ENCODE measurements around the gene NRG3. TPM values are rescaled to one million over a fixed set of nuclear protein-coding genes. Genes with fewer than 3 reads are reported as not detected.

The NRG3 gene
- total RNA-seq, 1 donor from 2014 or later = 32.2 TPM

- no peak for TF ChIP-seq CTCF (IDR thresholded peaks at IDR 0.05; ENCODE audit: unreplicated experiment)
- H3K9me3 Mint-ChIP-seq (ENCODE audit: low read depth) = no peaks in the 10 kb centered on the region
- no peaks in the 10 kb centered on the region for H3K36me3 Mint-ChIP-seq (ENCODE audit: insufficient read depth)
- H3K4me1 Mint-ChIP-seq (ENCODE audit: low read depth) = no peaks in the 10 kb centered on the region
- H3K4me3 Mint-ChIP-seq (ENCODE audit: low read depth) = no peak overlapping the region
- no peak overlapping the region for H3K27ac Mint-ChIP-seq
- no peak for DNase-seq (ENCODE audit: low spot score, unreplicated experiment)
- H3K27me3 Mint-ChIP-seq = no peaks in the 10 kb centered on the region
Observed at GRCh38 chr10:82440775-82441174, 565.8 kb downstream of the NRG3 start.

- no peak for DNase-seq (ENCODE audit: low spot score, unreplicated experiment)
- no peaks in the 10 kb centered on the region for H3K9me3 Mint-ChIP-seq (ENCODE audit: low read depth)
- peaks cover 13% of the 10 kb centered on the region for H3K4me1 Mint-ChIP-seq (ENCODE audit: low read depth)
- TF ChIP-seq CTCF (IDR thresholded peaks at IDR 0.05; ENCODE audit: unreplicated experiment) = no peak
- no peak overlapping the region for H3K4me3 Mint-ChIP-seq (ENCODE audit: low read depth)
- H3K27me3 Mint-ChIP-seq = no peaks in the 10 kb centered on the region
- no peaks in the 10 kb centered on the region for H3K36me3 Mint-ChIP-seq (ENCODE audit: insufficient read depth)
- H3K27ac Mint-ChIP-seq = no peak overlapping the region
Observed at GRCh38 chr10:82452046-82452445, 577.1 kb downstream of the NRG3 start.

- no peak overlapping the region for H3K4me3 Mint-ChIP-seq (ENCODE audit: low read depth)
- no peak overlapping the region for H3K27ac Mint-ChIP-seq
- H3K9me3 Mint-ChIP-seq (ENCODE audit: low read depth) = no peaks in the 10 kb centered on the region
- TF ChIP-seq CTCF (IDR thresholded peaks at IDR 0.05; ENCODE audit: unreplicated experiment) = no peak
- no peak for DNase-seq (ENCODE audit: low spot score, unreplicated experiment)
- H3K36me3 Mint-ChIP-seq (ENCODE audit: insufficient read depth) = no peaks in the 10 kb centered on the region
- peaks cover 13% of the 10 kb centered on the region for H3K4me1 Mint-ChIP-seq (ENCODE audit: low read depth)
- no peaks in the 10 kb centered on the region for H3K27me3 Mint-ChIP-seq
Observed at GRCh38 chr10:82452676-82453075, 577.7 kb downstream of the NRG3 start.

- Mint-ChIP-seq H3K27me3 (no peaks in the 10 kb centered on the region), H3K4me3 (ENCODE audit: low read depth) (no peak overlapping the region), H3K36me3 (ENCODE audit: insufficient read depth) (no peaks in the 10 kb centered on the region), H3K27ac (no peak overlapping the region), H3K4me1 (ENCODE audit: low read depth) (peaks cover 13% of the 10 kb centered on the region), H3K9me3 (ENCODE audit: low read depth) (no peaks in the 10 kb centered on the region)
- DNase-seq (ENCODE audit: low spot score, unreplicated experiment) = no peak
- no peak for TF ChIP-seq CTCF (IDR thresholded peaks at IDR 0.05; ENCODE audit: unreplicated experiment)
Observed at GRCh38 chr10:82453678-82454293, 578.8 kb downstream of the NRG3 start.

- H3K27ac Mint-ChIP-seq = no peak overlapping the region
Observed at GRCh38 chr10:82462910-82463551, 588.0 kb downstream of the NRG3 start.

More at GRCh38 chr10:82462910-82463551, 588.0 kb downstream of the NRG3 start:
- no peak overlapping the region for H3K4me3 Mint-ChIP-seq (ENCODE audit: low read depth)
- H3K4me1 Mint-ChIP-seq (ENCODE audit: low read depth) = peaks cover 14% of the 10 kb centered on the region
- no peak for DNase-seq (ENCODE audit: low spot score, unreplicated experiment)
- H3K36me3 Mint-ChIP-seq (ENCODE audit: insufficient read depth) = peaks cover 5% of the 10 kb centered on the region
- H3K9me3 Mint-ChIP-seq (ENCODE audit: low read depth) = peaks cover 6% of the 10 kb centered on the region
- TF ChIP-seq CTCF (IDR thresholded peaks at IDR 0.05; ENCODE audit: unreplicated experiment) = no peak
- H3K27me3 Mint-ChIP-seq = no peaks in the 10 kb centered on the region
